B cell (primary cell): ENCODE data around the gene RNF213. TPM values are rescaled to one million over a fixed set of nuclear protein-coding genes. Genes with fewer than 3 reads are reported as not detected.

ENCODE experiments used
- ATAC-seq: fragments of 200-7000 bp; cut with Tn5 transposase; one replicate; pipeline ENCODE4 v1.10.0; 2021; ENCODE audit warnings: low read depth, mild to moderate bottlenecking, moderate number of reproducible peaks, moderate library complexity
- CTCF ChIA-PET: fragments of 350-600 bp; sonication (Branson Sonifier 250); formaldehyde crosslinking; loops from one replicate; lab custom pipeline; 2021; ENCODE audit warnings: antibody characterized with exemption, inconsistent platforms; lab: Charles Lee
- POLR2A ChIA-PET: fragments of 350-600 bp; sonication (Branson Sonifier 250); formaldehyde crosslinking; loops from one replicate; lab custom pipeline; 2021; ENCODE audit warnings: antibody characterized with exemption; lab: Charles Lee
- DNase-seq: peaks from one replicate; pipeline ENCODE4 v3.0.0; 2013
- H2AFZ ChIP-seq: 2 replicates; pipeline ENCODE4 v1.6.1; 2012; ENCODE audit warnings: mild to moderate bottlenecking, low read depth, low read length; ENCODE audit not compliant: insufficient read depth, poor library complexity, severe bottlenecking
- H3K27ac ChIP-seq, 2 donors: 1 replicate in 1 of 2; 2 replicates in 1 of 2; pipeline ENCODE4 v1.5.1; 2012 to 2013; ENCODE audit warnings: low read length in 2 of 2, mild to moderate bottlenecking in 2 of 2, moderate library complexity in 1 of 2
- H3K27me3 ChIP-seq, 4 experiments: fragments of 200-600 bp in 1 of 4; sonication (generic) in 1 of 4; replicated peaks in 1 of 4; 1 replicate in 2 of 4; 2 replicates in 2 of 4; pipeline versions ENCODE4 v1.6.1 to v1.7.0; 2013 to 2016; ENCODE audit warnings: low read length in 3 of 4, mild to moderate bottlenecking in 2 of 4, mixed read lengths in 1 of 4, moderate library complexity in 1 of 4; ENCODE audit not compliant: insufficient read depth in 4 of 4, control insufficient read depth in 3 of 4; ENCODE audit errors: control extremely low read depth in 1 of 4
- H3K36me3 ChIP-seq, 2 experiments: replicated peaks in 1 of 2; 1 replicate in 1 of 2; 2 replicates in 1 of 2; pipeline versions ENCODE4 v1.6.1 to v1.7.1; 2013; ENCODE audit warnings: low read length in 1 of 2; ENCODE audit not compliant: insufficient read depth in 2 of 2, control insufficient read depth in 1 of 2; ENCODE audit errors: control extremely low read depth in 1 of 2, extremely low read depth in 1 of 2
- H3K4me1 ChIP-seq, 2 donors: fragments of 200-600 bp in 1 of 2; sonication (generic) in 1 of 2; 1 replicate in 1 of 2; 2 replicates in 1 of 2; pipeline versions ENCODE4 v1.5.1 to v1.6.1; 2013 to 2017; ENCODE audit warnings: low read length in 2 of 2; ENCODE audit not compliant: control insufficient read depth in 2 of 2, insufficient read depth in 2 of 2
- H3K4me2 ChIP-seq: replicated peaks from 2 replicates; pipeline ENCODE3; 2012; ENCODE audit warnings: mild to moderate bottlenecking, low read depth, low read length; ENCODE audit not compliant: poor library complexity, severe bottlenecking
- H3K4me3 ChIP-seq, 5 experiments: fragments of 200-600 bp in 1 of 5; sonication (generic) in 1 of 5; 1 replicate in 3 of 5; 2 replicates in 2 of 5; pipeline versions ENCODE4 v1.5.1 to v1.7.0; 2011 to 2016; ENCODE audit warnings: low read length in 4 of 5, mild to moderate bottlenecking in 4 of 5, low read depth in 2 of 5, control low read depth in 1 of 5, moderate library complexity in 1 of 5; ENCODE audit not compliant: insufficient read depth in 1 of 5; ENCODE audit errors: control extremely low read depth in 1 of 5, extremely low read depth in 1 of 5
- H3K79me2 ChIP-seq: fragments of 200-600 bp; sonication (generic); one replicate; pipeline ENCODE4 v1.6.0; 2016; ENCODE audit warnings: low read length; ENCODE audit not compliant: control insufficient read depth, insufficient read depth
- H3K9ac ChIP-seq: fragments of 200-600 bp; sonication (generic); 2 replicates; pipeline ENCODE4 v1.6.1; 2017; ENCODE audit warnings: mild to moderate bottlenecking, low read length, moderate library complexity
- H3K9me3 ChIP-seq, 3 donors: one replicate each; pipeline versions ENCODE4 v1.6.1 to v1.7.1; 2013; ENCODE audit warnings: low read length in 2 of 3; ENCODE audit not compliant: control insufficient read depth in 2 of 3, insufficient read depth in 1 of 3; ENCODE audit errors: control extremely low read depth in 1 of 3
- H4K20me1 ChIP-seq: 2 replicates; pipeline ENCODE4 v1.6.0; 2012; ENCODE audit warnings: mild to moderate bottlenecking, low read length; ENCODE audit not compliant: insufficient read depth, control insufficient read depth, poor library complexity, severe bottlenecking
- H3K27ac Mint-ChIP-seq: one replicate; pipeline ENCODE4 v1.8.0; 2021; ENCODE audit warnings: mixed read lengths
- H3K27me3 Mint-ChIP-seq: one replicate; pipeline ENCODE4 v1.8.0; 2021; ENCODE audit warnings: mixed read lengths
- H3K4me1 Mint-ChIP-seq: one replicate; pipeline ENCODE4 v1.8.0; 2021; ENCODE audit warnings: mixed read lengths
- H3K4me3 Mint-ChIP-seq: one replicate; pipeline ENCODE4 v1.8.0; 2021; ENCODE audit warnings: mixed read lengths
- H3K9me3 Mint-ChIP-seq: one replicate; pipeline ENCODE4 v1.8.0; 2022; ENCODE audit warnings: mixed read lengths; ENCODE audit not compliant: insufficient read depth
- EZH2 ChIP-seq: IDR thresholded peaks from 2 replicates; pipeline ENCODE4 v1.6.1; 2012; ENCODE audit warnings: borderline replicate concordance, low read depth, mild to moderate bottlenecking, moderate library complexity, low read length; ENCODE audit not compliant: insufficient read depth, poor library complexity, severe bottlenecking
- WGBS: methylation state at CpG from one replicate; pipeline ENCODE4 v1.1.5; 2013; ENCODE audit warnings: missing lambda C conversion rate; ENCODE audit not compliant: insufficient coverage; 5-methylcytosine and 5-hydroxymethylcytosine counted together
- intact Hi-C: fragments of 100-400 bp; cut with micrococcal nuclease; formaldehyde crosslinking; loops from one replicate; pipeline ENCODE4 v1.10.0; 2022
- polyA plus RNA-seq: library from polyadenylated mRNA; depleted of rRNA; stranded (reverse); fragments of >200 nt; gene quantifications from 2 replicates; pipeline ENCODE4 v1.2.3, GENCODE V29; 2012
- total RNA-seq, 2 donors: library from RNA; stranded (reverse); fragments of 120-200 nt in 1 of 2; gene quantifications; 1 replicate in 1 of 2; 2 replicates in 1 of 2; pipeline versions ENCODE4 v1.2.3 to v1.2.4, GENCODE V29; 2013 to 2022
- TF ChIP-seq, protein P1 (sequence below): fragments of 200-600 bp; IDR thresholded peaks from one replicate; pipeline ENCODE4 v1.8.0; 2022; ENCODE audit warnings: antibody characterized with exemption, mild to moderate bottlenecking

RNF213 gene
- total and polyA plus RNA-seq, 2 donors (not counting 1 experiment from before 2014, with no cell fraction given) = 121 to 287 TPM

DNA sequence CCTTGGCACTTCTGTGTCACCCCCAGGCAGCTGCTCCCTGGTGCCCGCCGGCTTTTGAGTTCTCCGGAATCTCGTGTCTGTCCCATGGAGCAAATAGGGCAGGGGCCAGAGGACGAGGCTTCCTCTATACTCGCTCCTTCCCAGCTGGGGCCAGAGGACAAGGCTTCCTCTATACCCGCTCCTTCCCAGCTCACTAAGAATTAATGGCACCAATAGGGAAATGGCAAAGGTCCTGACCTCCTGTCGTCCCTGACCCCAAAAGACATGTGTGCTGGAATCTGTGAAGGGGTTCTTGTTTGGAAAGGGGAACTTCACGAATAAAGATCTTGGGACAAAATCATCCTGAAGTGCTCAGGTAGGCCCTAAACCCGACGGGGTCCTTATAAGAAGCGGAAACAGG, 48.1 kb upstream of the RNF213 start:
- Histone ChIP-seq H3K4me3 (no peak overlapping the region), H3K9me3 (peaks cover 0 to 2% (median 0%) of the 10 kb centered on the region in 3 donors), H3K27ac (no peak overlapping the region), H2AFZ (no peak overlapping the region), H3K79me2 (peaks cover 7% of the 10 kb centered on the region), H4K20me1 (peaks cover 11% of the 10 kb centered on the region), H3K4me1 (peaks cover 5 to 8% of the 10 kb centered on the region in 2 donors), H3K9ac (no peak overlapping the region), H3K27me3 (no peaks in the 10 kb centered on the region), H3K36me3 (peaks cover 0 to 47% of the 10 kb centered on the region in 2 experiments), H3K4me2 (no peak overlapping the region)
- Mint-ChIP-seq H3K4me3 (no peak overlapping the region), H3K27ac (no peak overlapping the region), H3K4me1 (peaks cover 5% of the 10 kb centered on the region), H3K9me3 (no peaks in the 10 kb centered on the region), H3K27me3 (no peaks in the 10 kb centered on the region)
- ChIA-PET POLR2A (interaction anchor here (0.7 kb wide), 1 partner anchor 579 kb away, joined by 4 read pairs; no protein-coding TSS in a partner anchor), CTCF (interaction anchor here (2.0 kb wide), 1 partner anchor 17 kb away, joined by 6 read pairs; no protein-coding TSS in a partner anchor)
- ATAC-seq (no peak), DNase-seq (no peak)
- intact Hi-C loops = no loop called here
- TF ChIP-seq, protein P1, sequence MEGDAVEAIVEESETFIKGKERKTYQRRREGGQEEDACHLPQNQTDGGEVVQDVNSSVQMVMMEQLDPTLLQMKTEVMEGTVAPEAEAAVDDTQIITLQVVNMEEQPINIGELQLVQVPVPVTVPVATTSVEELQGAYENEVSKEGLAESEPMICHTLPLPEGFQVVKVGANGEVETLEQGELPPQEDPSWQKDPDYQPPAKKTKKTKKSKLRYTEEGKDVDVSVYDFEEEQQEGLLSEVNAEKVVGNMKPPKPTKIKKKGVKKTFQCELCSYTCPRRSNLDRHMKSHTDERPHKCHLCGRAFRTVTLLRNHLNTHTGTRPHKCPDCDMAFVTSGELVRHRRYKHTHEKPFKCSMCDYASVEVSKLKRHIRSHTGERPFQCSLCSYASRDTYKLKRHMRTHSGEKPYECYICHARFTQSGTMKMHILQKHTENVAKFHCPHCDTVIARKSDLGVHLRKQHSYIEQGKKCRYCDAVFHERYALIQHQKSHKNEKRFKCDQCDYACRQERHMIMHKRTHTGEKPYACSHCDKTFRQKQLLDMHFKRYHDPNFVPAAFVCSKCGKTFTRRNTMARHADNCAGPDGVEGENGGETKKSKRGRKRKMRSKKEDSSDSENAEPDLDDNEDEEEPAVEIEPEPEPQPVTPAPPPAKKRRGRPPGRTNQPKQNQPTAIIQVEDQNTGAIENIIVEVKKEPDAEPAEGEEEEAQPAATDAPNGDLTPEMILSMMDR = no peak
- no peak for TF ChIP-seq EZH2
- 97% methylated on average over 12 of the region's 12 CpGs for WGBS

DNA sequence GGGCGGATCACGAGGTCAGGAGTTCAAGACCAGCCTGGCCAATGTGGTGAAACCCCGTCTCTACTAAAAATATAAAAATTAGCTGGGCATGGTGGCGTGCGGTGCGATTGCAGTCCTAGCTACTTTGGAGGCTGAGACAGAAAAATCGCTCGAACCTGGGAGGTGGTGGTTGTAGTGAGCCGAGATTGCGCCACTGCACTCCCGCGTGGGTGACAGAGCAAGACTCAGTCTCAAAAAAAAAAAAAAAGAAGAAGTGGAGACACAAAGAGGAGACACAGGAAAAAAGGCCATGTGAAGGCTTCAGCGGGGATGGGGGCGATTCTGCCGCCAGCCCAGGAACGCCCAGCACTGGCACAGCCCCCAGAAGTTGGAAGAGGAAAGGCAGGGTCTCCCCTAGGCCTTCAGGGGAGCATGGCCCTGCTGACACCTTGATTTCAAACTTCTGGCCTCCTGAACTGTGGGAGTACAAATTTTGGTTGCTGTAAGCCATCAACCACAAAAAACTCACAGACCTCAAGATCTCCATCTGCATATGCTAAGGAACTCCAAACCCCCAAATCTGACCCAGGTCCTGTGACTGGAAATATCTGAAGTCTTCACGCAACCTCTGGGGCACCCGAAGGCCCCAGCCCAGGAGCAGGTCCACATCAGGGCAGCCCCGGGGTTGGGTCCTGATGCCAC, 47.5 kb upstream of the RNF213 start:
- H3K4me2 ChIP-seq = no peak overlapping the region
- intact Hi-C loops = no loop called here
- 15% methylated on average over 13 of the region's 19 CpGs for WGBS
- no peak for TF ChIP-seq EZH2
- TF ChIP-seq, protein P1 = no peak
- H3K4me1 ChIP-seq = peaks cover 5 to 13% of the 10 kb centered on the region in 2 donors
- peaks cover 13% of the 10 kb centered on the region for H3K79me2 ChIP-seq
- H2AFZ ChIP-seq = no peak overlapping the region
- no peaks in the 10 kb centered on the region for H3K27me3 Mint-ChIP-seq
- H3K27ac Mint-ChIP-seq = no peak overlapping the region
- CTCF ChIA-PET = no interaction called here
- H3K9me3 ChIP-seq = peaks cover 0 to 2% (median 0%) of the 10 kb centered on the region in 3 donors
- peaks cover 0 to 47% of the 10 kb centered on the region in 2 experiments for H3K36me3 ChIP-seq
- H3K9me3 Mint-ChIP-seq = no peaks in the 10 kb centered on the region
- no peak overlapping the region for H3K27ac ChIP-seq
- ATAC-seq (no peak), DNase-seq (peak; percentile 43)
- no peaks in the 10 kb centered on the region for H3K27me3 ChIP-seq
- H3K4me3 ChIP-seq = no peak overlapping the region
- H3K4me3 Mint-ChIP-seq = no peak overlapping the region
- H4K20me1 ChIP-seq = peaks cover 17% of the 10 kb centered on the region
- no peak overlapping the region for H3K9ac ChIP-seq
- H3K4me1 Mint-ChIP-seq = peaks cover 9% of the 10 kb centered on the region
- POLR2A ChIA-PET = interaction anchor here (0.7 kb wide), 1 partner anchor 578 kb away, joined by 4 read pairs; no protein-coding TSS in a partner anchor
